Measurements from ENCODE around the gene GALK2. TPM values are rescaled to one million over a fixed set of nuclear protein-coding genes. Genes with fewer than 3 reads are reported as not detected.

The GALK2 gene
- total RNA-seq, 1 experiment from 2014 or later = 43.5 TPM

- Mint-ChIP-seq H3K36me3 (ENCODE audit: insufficient read depth, unreplicated experiment) (peaks cover 13% of the 10 kb centered on the region), H3K9me3 (ENCODE audit: unreplicated experiment) (no peaks in the 10 kb centered on the region), H3K27ac (ENCODE audit: low read depth, unreplicated experiment) (no peak overlapping the region), H3K27me3 (ENCODE audit: insufficient read depth, unreplicated experiment) (no peaks in the 10 kb centered on the region), H3K4me3 (ENCODE audit: unreplicated experiment) (no peak overlapping the region), H3K4me1 (ENCODE audit: insufficient read depth, unreplicated experiment) (no peaks in the 10 kb centered on the region)
- POLR2A ChIA-PET = no interaction called here
- CTCF ChIA-PET = no interaction called here
- DNase-seq (ENCODE audit: unreplicated experiment) = no peak
- intact Hi-C loops (cut with micrococcal nuclease) = no loop called here
- no TSS peak for BruUV-seq (replicated peaks)
- no peak for TF ChIP-seq CTCF (IDR thresholded peaks at IDR 0.05; ENCODE audit: unreplicated experiment)
Measured at GRCh38 chr15:49297584-49297983, 127.5 kb downstream of the GALK2 start.

- DNase-seq (ENCODE audit: unreplicated experiment) = no peak
- TF ChIP-seq CTCF (IDR thresholded peaks at IDR 0.05; ENCODE audit: unreplicated experiment) = no peak
- Mint-ChIP-seq H3K27ac (ENCODE audit: low read depth, unreplicated experiment) (peak overlapping the region; percentile 29), H3K27me3 (ENCODE audit: insufficient read depth, unreplicated experiment) (no peaks in the 10 kb centered on the region), H3K4me3 (ENCODE audit: unreplicated experiment) (no peak overlapping the region), H3K36me3 (ENCODE audit: insufficient read depth, unreplicated experiment) (peaks cover 19% of the 10 kb centered on the region), H3K9me3 (ENCODE audit: unreplicated experiment) (no peaks in the 10 kb centered on the region), H3K4me1 (ENCODE audit: insufficient read depth, unreplicated experiment) (no peaks in the 10 kb centered on the region)
- no TSS peak for BruUV-seq (replicated peaks)
- ChIA-PET CTCF (no interaction called here), POLR2A (no interaction called here)
- intact Hi-C loops (cut with micrococcal nuclease) = no loop called here
Measured at GRCh38 chr15:49300856-49301255, 130.8 kb downstream of the GALK2 start.

GRCh38 chr15:49301562-49301961, 131.5 kb downstream of the GALK2 start:
- BruUV-seq (replicated peaks) = no TSS peak
- Mint-ChIP-seq H3K4me1 (ENCODE audit: insufficient read depth, unreplicated experiment) (no peaks in the 10 kb centered on the region), H3K9me3 (ENCODE audit: unreplicated experiment) (no peaks in the 10 kb centered on the region), H3K36me3 (ENCODE audit: insufficient read depth, unreplicated experiment) (peaks cover 15% of the 10 kb centered on the region), H3K27ac (ENCODE audit: low read depth, unreplicated experiment) (no peak overlapping the region), H3K27me3 (ENCODE audit: insufficient read depth, unreplicated experiment) (no peaks in the 10 kb centered on the region), H3K4me3 (ENCODE audit: unreplicated experiment) (no peak overlapping the region)
- no peak for DNase-seq (ENCODE audit: unreplicated experiment)
- POLR2A ChIA-PET = interaction anchor here (0.6 kb wide), 1 partner anchor 161 kb away, joined by 3 read pairs; no protein-coding TSS in a partner anchor
- CTCF ChIA-PET = no interaction called here
- intact Hi-C loops (cut with micrococcal nuclease) = no loop called here
- TF ChIP-seq CTCF (IDR thresholded peaks at IDR 0.05; ENCODE audit: unreplicated experiment) = no peak

GRCh38 chr15:49303003-49303402, 133.0 kb downstream of the GALK2 start:
- H3K4me3 Mint-ChIP-seq (ENCODE audit: unreplicated experiment) = no peak overlapping the region
- no peaks in the 10 kb centered on the region for H3K4me1 Mint-ChIP-seq (ENCODE audit: insufficient read depth, unreplicated experiment)
- no peaks in the 10 kb centered on the region for H3K9me3 Mint-ChIP-seq (ENCODE audit: unreplicated experiment)
- no TSS peak for BruUV-seq (replicated peaks)
- intact Hi-C loops (cut with micrococcal nuclease) = no loop called here
- peaks cover 23% of the 10 kb centered on the region for H3K36me3 Mint-ChIP-seq (ENCODE audit: insufficient read depth, unreplicated experiment)
- no peak for DNase-seq (ENCODE audit: unreplicated experiment)
- H3K27ac Mint-ChIP-seq (ENCODE audit: low read depth, unreplicated experiment) = peak overlapping the region; percentile 70
- CTCF ChIA-PET = interaction anchor here (0.5 to 0.9 kb wide), 2 partner anchors 45 to 843 kb away, joined by 5 to 6 read pairs; no protein-coding TSS in a partner anchor
- TF ChIP-seq CTCF (IDR thresholded peaks at IDR 0.05; ENCODE audit: unreplicated experiment) = no peak
- POLR2A ChIA-PET = no interaction called here
- H3K27me3 Mint-ChIP-seq (ENCODE audit: insufficient read depth, unreplicated experiment) = no peaks in the 10 kb centered on the region
